Esophagus muscularis mucosa (tissue), 3 donors: ENCODE measurements around the gene BAX.

Experiments
- CTCF ChIP-seq, 3 experiments: fragments of 200-600 bp in 2 of 3; fragments of 450-650 bp in 1 of 3; sonication (generic) in 2 of 3; IDR thresholded peaks; one replicate each; pipeline ENCODE4 v1.5.1; 2017 to 2019; ENCODE audit warnings: antibody characterized with exemption in 3 of 3, mild to moderate bottlenecking in 2 of 3, moderate library complexity in 1 of 3
- POLR2A ChIP-seq: fragments of 450-650 bp; IDR thresholded peaks from one replicate; pipeline ENCODE4 v1.6.1; 2017; ENCODE audit warnings: antibody characterized with exemption, moderate library complexity, mild to moderate bottlenecking, low read depth
- POLR2AphosphoS5 ChIP-seq, 2 donors: sonication (generic); formaldehyde crosslinking; IDR thresholded peaks; one replicate each; pipeline ENCODE4 v1.6.1; 2017; ENCODE audit warnings: antibody characterized with exemption in 2 of 2

- no peak for TF ChIP-seq POLR2A
- TF ChIP-seq POLR2AphosphoS5 (IDR thresholded peaks at IDR 0.05): no peak
- no peak for TF ChIP-seq CTCF (IDR thresholded peaks at IDR 0.05)
These were observed 12.1 kb downstream of the BAX start for GRCh38 chr19:48966541-48967345.
